ENCODE results near the gene COL12A1. TPM values are rescaled to one million over a fixed set of nuclear protein-coding genes. Genes with fewer than 3 reads are reported as not detected.

COL12A1 gene
- total RNA-seq, 1 experiment from 2014 or later = 29.3 TPM

- H3K4me1 Mint-ChIP-seq (ENCODE audit: low read depth, unreplicated experiment) = no peaks in the 10 kb centered on the region
- no peak for DNase-seq
Observed at GRCh38 chr6:75076009-75076408, 129.8 kb downstream of the COL12A1 start.

GRCh38 chr6:75070244-75070643 is 135.6 kb downstream of the COL12A1 start:
- TF ChIP-seq, protein P1, sequence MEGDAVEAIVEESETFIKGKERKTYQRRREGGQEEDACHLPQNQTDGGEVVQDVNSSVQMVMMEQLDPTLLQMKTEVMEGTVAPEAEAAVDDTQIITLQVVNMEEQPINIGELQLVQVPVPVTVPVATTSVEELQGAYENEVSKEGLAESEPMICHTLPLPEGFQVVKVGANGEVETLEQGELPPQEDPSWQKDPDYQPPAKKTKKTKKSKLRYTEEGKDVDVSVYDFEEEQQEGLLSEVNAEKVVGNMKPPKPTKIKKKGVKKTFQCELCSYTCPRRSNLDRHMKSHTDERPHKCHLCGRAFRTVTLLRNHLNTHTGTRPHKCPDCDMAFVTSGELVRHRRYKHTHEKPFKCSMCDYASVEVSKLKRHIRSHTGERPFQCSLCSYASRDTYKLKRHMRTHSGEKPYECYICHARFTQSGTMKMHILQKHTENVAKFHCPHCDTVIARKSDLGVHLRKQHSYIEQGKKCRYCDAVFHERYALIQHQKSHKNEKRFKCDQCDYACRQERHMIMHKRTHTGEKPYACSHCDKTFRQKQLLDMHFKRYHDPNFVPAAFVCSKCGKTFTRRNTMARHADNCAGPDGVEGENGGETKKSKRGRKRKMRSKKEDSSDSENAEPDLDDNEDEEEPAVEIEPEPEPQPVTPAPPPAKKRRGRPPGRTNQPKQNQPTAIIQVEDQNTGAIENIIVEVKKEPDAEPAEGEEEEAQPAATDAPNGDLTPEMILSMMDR (IDR thresholded peaks at IDR 0.05; ENCODE audit: unreplicated experiment) = no peak
- intact Hi-C loops (cut with micrococcal nuclease; ENCODE audit: unreplicated experiment) = no loop called here
- no peaks in the 10 kb centered on the region for H3K36me3 Mint-ChIP-seq (ENCODE audit: insufficient read depth, unreplicated experiment)
- no TSS peak for BruUV-seq (replicated peaks)
- no peak overlapping the region for H3K4me3 Mint-ChIP-seq (ENCODE audit: low read depth, unreplicated experiment)
- no peaks in the 10 kb centered on the region for H3K27me3 Mint-ChIP-seq (ENCODE audit: unreplicated experiment)
- DNase-seq = no peak
- H3K9me3 Mint-ChIP-seq (ENCODE audit: low read depth, unreplicated experiment) = no peaks in the 10 kb centered on the region
- H3K4me1 Mint-ChIP-seq (ENCODE audit: low read depth, unreplicated experiment) = no peaks in the 10 kb centered on the region
- CTCF ChIA-PET = no interaction called here
- no peak overlapping the region for H3K27ac Mint-ChIP-seq (ENCODE audit: unreplicated experiment)

More at GRCh38 chr6:75076009-75076408, 129.8 kb downstream of the COL12A1 start:
- H3K36me3 Mint-ChIP-seq (ENCODE audit: insufficient read depth, unreplicated experiment) = no peaks in the 10 kb centered on the region
- no peak overlapping the region for H3K27ac Mint-ChIP-seq (ENCODE audit: unreplicated experiment)
- intact Hi-C loops (cut with micrococcal nuclease; ENCODE audit: unreplicated experiment) = no loop called here
- no peak overlapping the region for H3K4me3 Mint-ChIP-seq (ENCODE audit: low read depth, unreplicated experiment)
- TF ChIP-seq, protein P1 (IDR thresholded peaks at IDR 0.05; ENCODE audit: unreplicated experiment) = no peak
- CTCF ChIA-PET = no interaction called here
- H3K27me3 Mint-ChIP-seq (ENCODE audit: unreplicated experiment) = peaks cover 18% of the 10 kb centered on the region
- no peaks in the 10 kb centered on the region for H3K9me3 Mint-ChIP-seq (ENCODE audit: low read depth, unreplicated experiment)
- BruUV-seq (replicated peaks) = no TSS peak

GRCh38 chr6:75065523-75065922 is 140.3 kb downstream of the COL12A1 start:
- Mint-ChIP-seq H3K36me3 (ENCODE audit: insufficient read depth, unreplicated experiment) (no peaks in the 10 kb centered on the region), H3K27ac (ENCODE audit: unreplicated experiment) (no peak overlapping the region), H3K27me3 (ENCODE audit: unreplicated experiment) (no peaks in the 10 kb centered on the region), H3K4me1 (ENCODE audit: low read depth, unreplicated experiment) (no peaks in the 10 kb centered on the region), H3K4me3 (ENCODE audit: low read depth, unreplicated experiment) (no peak overlapping the region), H3K9me3 (ENCODE audit: low read depth, unreplicated experiment) (no peaks in the 10 kb centered on the region)
- CTCF ChIA-PET = interaction anchor here (1.0 kb wide), 1 partner anchor 25 kb away, joined by 4 read pairs; no protein-coding TSS in a partner anchor
- TF ChIP-seq, protein P1 (IDR thresholded peaks at IDR 0.05; ENCODE audit: unreplicated experiment) = no peak
- DNase-seq = no peak
- BruUV-seq (replicated peaks) = no TSS peak
- intact Hi-C loops (cut with micrococcal nuclease; ENCODE audit: unreplicated experiment) = no loop called here

DNA sequence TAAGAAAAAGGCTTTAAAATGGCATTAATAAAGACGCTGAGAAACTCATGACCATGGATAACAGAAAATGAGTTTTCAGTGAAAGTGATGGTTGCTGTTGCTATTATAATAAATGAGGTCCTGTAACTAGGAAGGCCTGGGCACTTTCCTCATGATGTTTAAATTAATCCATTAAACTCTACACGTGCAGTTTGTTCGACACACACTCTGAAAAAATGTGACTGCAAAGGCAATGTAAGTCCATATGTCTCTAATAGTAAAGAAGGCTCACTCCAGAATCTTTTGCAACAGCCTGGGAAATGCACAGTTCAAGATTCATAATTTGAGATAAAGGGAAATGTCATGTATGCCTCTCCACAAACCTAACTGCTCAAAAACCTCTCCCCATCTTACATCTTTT is 153.4 kb downstream of the COL12A1 start:
- H3K27ac Mint-ChIP-seq (ENCODE audit: unreplicated experiment) = no peak overlapping the region
- no peaks in the 10 kb centered on the region for H3K4me1 Mint-ChIP-seq (ENCODE audit: low read depth, unreplicated experiment)
- CTCF ChIA-PET = no interaction called here
- no TSS peak for BruUV-seq (replicated peaks)
- H3K4me3 Mint-ChIP-seq (ENCODE audit: low read depth, unreplicated experiment) = no peak overlapping the region
- intact Hi-C loops (cut with micrococcal nuclease; ENCODE audit: unreplicated experiment) = no loop called here
- DNase-seq = no peak
- no peaks in the 10 kb centered on the region for H3K9me3 Mint-ChIP-seq (ENCODE audit: low read depth, unreplicated experiment)
- TF ChIP-seq, protein P1 (IDR thresholded peaks at IDR 0.05; ENCODE audit: unreplicated experiment) = no peak
- no peaks in the 10 kb centered on the region for H3K27me3 Mint-ChIP-seq (ENCODE audit: unreplicated experiment)
- no peaks in the 10 kb centered on the region for H3K36me3 Mint-ChIP-seq (ENCODE audit: insufficient read depth, unreplicated experiment)

Measured in Calu3 (cell line).